NCI-H510A treated with DMSO at 0.1 percent for 48 hours (cell line): Measurements from ENCODE around the gene YPEL3.

Experiments used
- DNase-seq: peaks from one replicate; lab custom pipeline; 2025; lab: John Stamatoyannopoulos, UW

The YPEL3 gene

GRCh38 chr16:30046178-30046577, 49.8 kb downstream of the YPEL3 start:
- peak; percentile 10 for DNase-seq
